CD4-positive, CD25-positive, alpha-beta regulatory T cell (primary cell): ENCODE results near the gene ZDHHC14. TPM values are rescaled to one million over a fixed set of nuclear protein-coding genes. Genes with fewer than 3 reads are reported as not detected.

Source experiments
- ATAC-seq, 2 donors: fragments of 150-1000 bp; cut with Tn5 transposase; one replicate each; pipeline ENCODE4 v1.10.0; 2021; ENCODE audit warnings: low read depth in 2 of 2, moderate number of reproducible peaks in 2 of 2, moderate library complexity in 1 of 2
- DNase-seq, 3 donors: peaks; one replicate each; pipeline versions ENCODE4 v3.0.0 to v3.0.0-alpha.2; 2012 to 2022; ENCODE audit warnings: mixed read lengths in 1 of 3
- H3K27ac ChIP-seq: one replicate; pipeline ENCODE4 v1.7.0; 2013; ENCODE audit warnings: mild to moderate bottlenecking, low read length; ENCODE audit not compliant: insufficient read depth, poor library complexity, severe bottlenecking
- H3K27me3 ChIP-seq: one replicate; pipeline ENCODE4 v1.7.0; 2013; ENCODE audit warnings: low read length; ENCODE audit not compliant: control insufficient read depth, insufficient read depth
- H3K36me3 ChIP-seq: one replicate; pipeline ENCODE4 v1.7.0; 2013; ENCODE audit warnings: mild to moderate bottlenecking, low read length, moderate library complexity; ENCODE audit not compliant: control insufficient read depth, insufficient read depth
- H3K4me1 ChIP-seq: 2 replicates; pipeline ENCODE4 v1.7.0; 2013; ENCODE audit warnings: mild to moderate bottlenecking, low read length; ENCODE audit not compliant: insufficient read depth, control insufficient read depth, poor library complexity, severe bottlenecking
- H3K4me3 ChIP-seq: one replicate; pipeline ENCODE4 v1.7.0; 2013; ENCODE audit warnings: low read depth, mild to moderate bottlenecking, low read length, moderate library complexity
- H3K9me3 ChIP-seq, 2 experiments: 1 replicate in 1 of 2; 2 replicates in 1 of 2; pipeline ENCODE4 v1.7.0; 2013; ENCODE audit warnings: low read length in 2 of 2, mild to moderate bottlenecking in 1 of 2, moderate library complexity in 1 of 2; ENCODE audit not compliant: control insufficient read depth in 2 of 2
- H3K27ac Mint-ChIP-seq, 3 donors: one replicate each; pipeline ENCODE4 v1.8.0; 2020 to 2022; ENCODE audit warnings: mild to moderate bottlenecking in 3 of 3, mixed read lengths in 3 of 3, moderate library complexity in 2 of 3
- H3K27me3 Mint-ChIP-seq: one replicate; pipeline ENCODE4 v1.8.0; 2022; ENCODE audit warnings: mild to moderate bottlenecking, mixed read lengths
- H3K36me3 Mint-ChIP-seq: one replicate; pipeline ENCODE4 v1.8.0; 2020; ENCODE audit warnings: mixed read lengths
- H3K4me1 Mint-ChIP-seq, 4 donors: one replicate each; pipeline ENCODE4 v1.8.0; 2020 to 2022; ENCODE audit warnings: mixed read lengths in 4 of 4, mild to moderate bottlenecking in 1 of 4
- H3K4me3 Mint-ChIP-seq, 4 donors: one replicate each; pipeline ENCODE4 v1.8.0; 2020 to 2022; ENCODE audit warnings: mild to moderate bottlenecking in 4 of 4, mixed read lengths in 4 of 4, moderate library complexity in 3 of 4
- H3K9me3 Mint-ChIP-seq, 7 donors: one replicate each; pipeline ENCODE4 v1.8.0; 2020 to 2022; ENCODE audit warnings: mixed read lengths in 7 of 7, mild to moderate bottlenecking in 3 of 7, moderate library complexity in 2 of 7
- polyA plus RNA-seq, 4 donors: library from polyadenylated mRNA; unstranded; fragments of 300-500 nt; fragmentation: Illumina TruSeq; gene quantifications; one replicate each; pipeline ENCODE4 v1.2.3, GENCODE V29; 2021
- total RNA-seq: library from RNA; stranded (reverse); gene quantifications from one replicate; pipeline ENCODE4 v1.2.3, GENCODE V29; 2022

Gene ZDHHC14
- total and polyA plus RNA-seq, 5 donors from 2014 or later, result 0.29 to 4.2 (median 1.0) TPM

- H3K27me3 Mint-ChIP-seq, result no peaks in the 10 kb centered on the region
- no peak overlapping the region for H3K27ac Mint-ChIP-seq
- Histone ChIP-seq H3K27me3 (no peaks in the 10 kb centered on the region), H3K36me3 (no peaks in the 10 kb centered on the region), H3K4me1 (peaks cover 11% of the 10 kb centered on the region), H3K9me3 (no peaks in the 10 kb centered on the region), H3K27ac (no peak overlapping the region), H3K4me3 (no peak overlapping the region)
- DNase-seq, result no peak
- no peaks in the 10 kb centered on the region for H3K9me3 Mint-ChIP-seq
- H3K4me3 Mint-ChIP-seq, result no peak overlapping the region
- H3K4me1 Mint-ChIP-seq, result peaks cover 12 to 27% (median 15%) of the 10 kb centered on the region in 4 donors
- no peaks in the 10 kb centered on the region for H3K36me3 Mint-ChIP-seq
- ATAC-seq, result no peak
These were observed 187.7 kb downstream of the ZDHHC14 start for GRCh38 chr6:157568702-157569101.

- Mint-ChIP-seq H3K4me1 (peaks cover 12 to 27% (median 15%) of the 10 kb centered on the region in 4 donors), H3K27ac (no peak overlapping the region)
- H3K27ac ChIP-seq, result no peak overlapping the region
These were observed 188.6 kb downstream of the ZDHHC14 start for GRCh38 chr6:157569543-157569942.

GRCh38 chr6:157570104-157570503, 189.1 kb downstream of the ZDHHC14 start:
- no peaks in the 10 kb centered on the region for H3K27me3 Mint-ChIP-seq
- H3K4me1 ChIP-seq, result peaks cover 11% of the 10 kb centered on the region
- peak overlapping the region; percentile 45 for H3K4me3 ChIP-seq
- H3K27me3 ChIP-seq, result no peaks in the 10 kb centered on the region
- H3K4me1 Mint-ChIP-seq, result peaks cover 12 to 27% (median 15%) of the 10 kb centered on the region in 4 donors
- peak overlapping the region in 1 of 3 donors; percentile 32 for H3K27ac Mint-ChIP-seq
- H3K4me3 Mint-ChIP-seq, result peak overlapping the region in 1 of 4 donors; percentile 87
- no peaks in the 10 kb centered on the region for H3K36me3 ChIP-seq
- H3K27ac ChIP-seq, result no peak overlapping the region
- no peak for DNase-seq
- no peaks in the 10 kb centered on the region for H3K9me3 ChIP-seq
- H3K36me3 Mint-ChIP-seq, result peaks cover 3% of the 10 kb centered on the region
- H3K9me3 Mint-ChIP-seq, result peaks cover 0 to 5% (median 0%) of the 10 kb centered on the region in 7 donors
- ATAC-seq, result no peak

More at GRCh38 chr6:157569543-157569942, 188.6 kb downstream of the ZDHHC14 start:
- Histone ChIP-seq H3K27me3 (no peaks in the 10 kb centered on the region), H3K4me1 (peaks cover 11% of the 10 kb centered on the region), H3K9me3 (no peaks in the 10 kb centered on the region), H3K4me3 (peak overlapping the region; percentile 45), H3K36me3 (no peaks in the 10 kb centered on the region)
- Mint-ChIP-seq H3K36me3 (peaks cover 1% of the 10 kb centered on the region), H3K4me3 (peak overlapping the region in 3 of 4 donors; percentile 6 to 52 (median 43)), H3K9me3 (peaks cover 0 to 1% (median 0%) of the 10 kb centered on the region in 7 donors), H3K27me3 (no peaks in the 10 kb centered on the region)
- DNase-seq (peak in 2 of 3 donors; percentile 61 to 74), ATAC-seq (peak in 1 of 2 donors; percentile 53)

- no peak overlapping the region for H3K4me3 ChIP-seq
- Mint-ChIP-seq H3K36me3 (peaks cover 3% of the 10 kb centered on the region), H3K9me3 (peaks cover 0 to 5% (median 0%) of the 10 kb centered on the region in 7 donors), H3K27me3 (peaks cover 4% of the 10 kb centered on the region), H3K4me3 (no peak overlapping the region), H3K27ac (no peak overlapping the region), H3K4me1 (peaks cover 12 to 27% (median 18%) of the 10 kb centered on the region in 4 donors)
- H3K36me3 ChIP-seq, result no peaks in the 10 kb centered on the region
- peaks cover 11% of the 10 kb centered on the region for H3K4me1 ChIP-seq
- no peak for ATAC-seq
- no peaks in the 10 kb centered on the region for H3K27me3 ChIP-seq
- H3K9me3 ChIP-seq, result no peaks in the 10 kb centered on the region
- H3K27ac ChIP-seq, result no peak overlapping the region
- DNase-seq, result no peak
These were observed 189.8 kb downstream of the ZDHHC14 start for GRCh38 chr6:157570752-157571151.

- peaks cover 3% of the 10 kb centered on the region for H3K36me3 Mint-ChIP-seq
- Histone ChIP-seq H3K36me3 (no peaks in the 10 kb centered on the region), H3K27ac (no peak overlapping the region), H3K27me3 (no peaks in the 10 kb centered on the region), H3K4me1 (peaks cover 11% of the 10 kb centered on the region), H3K4me3 (no peak overlapping the region), H3K9me3 (no peaks in the 10 kb centered on the region)
- ATAC-seq, result no peak
- no peak for DNase-seq
- no peak overlapping the region for H3K4me3 Mint-ChIP-seq
- peaks cover 4% of the 10 kb centered on the region for H3K27me3 Mint-ChIP-seq
- peaks cover 12 to 27% (median 19%) of the 10 kb centered on the region in 4 donors for H3K4me1 Mint-ChIP-seq
- H3K9me3 Mint-ChIP-seq, result peaks cover 0 to 7% (median 0%) of the 10 kb centered on the region in 7 donors
- no peak overlapping the region for H3K27ac Mint-ChIP-seq
These were observed 190.3 kb downstream of the ZDHHC14 start for GRCh38 chr6:157571269-157571668.

- no peak overlapping the region for H3K27ac Mint-ChIP-seq
- Histone ChIP-seq H3K4me1 (peaks cover 11% of the 10 kb centered on the region), H3K9me3 (no peaks in the 10 kb centered on the region), H3K36me3 (no peaks in the 10 kb centered on the region), H3K27ac (no peak overlapping the region), H3K27me3 (no peaks in the 10 kb centered on the region), H3K4me3 (no peak overlapping the region)
- H3K9me3 Mint-ChIP-seq, result peaks cover 0 to 10% (median 0%) of the 10 kb centered on the region in 7 donors
- no peak overlapping the region for H3K4me3 Mint-ChIP-seq
- H3K27me3 Mint-ChIP-seq, result peaks cover 4% of the 10 kb centered on the region
- ATAC-seq (no peak), DNase-seq (no peak)
- peaks cover 12 to 25% (median 20%) of the 10 kb centered on the region in 4 donors for H3K4me1 Mint-ChIP-seq
- peaks cover 3% of the 10 kb centered on the region for H3K36me3 Mint-ChIP-seq
These were observed 191.0 kb downstream of the ZDHHC14 start for GRCh38 chr6:157571950-157572349.

- no peaks in the 10 kb centered on the region for H3K36me3 ChIP-seq
- ATAC-seq, result no peak
- H3K4me1 ChIP-seq, result peaks cover 5% of the 10 kb centered on the region
- H3K27ac ChIP-seq, result no peak overlapping the region
- Mint-ChIP-seq H3K27me3 (peaks cover 4% of the 10 kb centered on the region), H3K27ac (no peak overlapping the region), H3K4me1 (peaks cover 5 to 19% (median 14%) of the 10 kb centered on the region in 4 donors), H3K36me3 (peaks cover 3% of the 10 kb centered on the region), H3K4me3 (no peak overlapping the region), H3K9me3 (peaks cover 0 to 10% (median 5%) of the 10 kb centered on the region in 7 donors)
- no peaks in the 10 kb centered on the region for H3K27me3 ChIP-seq
- H3K4me3 ChIP-seq, result no peak overlapping the region
- DNase-seq, result no peak
- H3K9me3 ChIP-seq, result no peaks in the 10 kb centered on the region
These were observed 193.9 kb downstream of the ZDHHC14 start for GRCh38 chr6:157574851-157575424.
